ENCODE results near the gene EHD1. TPM values are rescaled to one million over a fixed set of nuclear protein-coding genes. Genes with fewer than 3 reads are reported as not detected.

The EHD1 gene
- total and polyA plus RNA-seq, 9 of the 15 experiments (the other 6 are each of a cell fraction or from before 2014, with no cell fraction given) = 0.46 to 65.0 (median 16.4) TPM

- TF ChIP-seq HDAC8 (tag; IDR thresholded peaks at IDR 0.05) (no peak), BRD4 (IDR thresholded peaks at IDR 0.05) (no peak), SIRT6 (IDR thresholded peaks at IDR 0.05; ENCODE audit: low read depth, low read length) (no peak), SP1 (CRISPR knock-in tag; IDR thresholded peaks at IDR 0.05) (no peak), ZZZ3 (IDR thresholded peaks at IDR 0.05) (no peak), POLR2A (conservative IDR thresholded peaks at IDR 0.05) (no peak), ZNF57 (CRISPR knock-in tag; IDR thresholded peaks at IDR 0.05) (no peak), RAD51 (IDR thresholded peaks at IDR 0.05; ENCODE audit: borderline replicate concordance, low read depth) (no peak), HINFP (tag; conservative IDR thresholded peaks at IDR 0.05; ENCODE audit: low read depth) (no peak), IRF9 (tag; IDR thresholded peaks at IDR 0.05) (no peak), ZNF347 (CRISPR knock-in tag; IDR thresholded peaks at IDR 0.05; ENCODE audit: low read depth) (no peak), HNRNPH1 (optimal IDR thresholded peaks at IDR 0.05; ENCODE audit: low read depth, low read length) (no peak), POLR2B (IDR thresholded peaks at IDR 0.05; ENCODE audit: low read depth, partially characterized antibody) (no peak), BACH1 (tag; IDR thresholded peaks at IDR 0.05) (no peak), CGGBP1 (CRISPR knock-in tag; IDR thresholded peaks at IDR 0.05) (no peak), EHMT2 (IDR thresholded peaks at IDR 0.05) (peak; percentile 71; the same call in 1 of the 2 replicates), CBFA2T3 (IDR thresholded peaks at IDR 0.05) (peak; percentile 88), SRSF1 (IDR thresholded peaks at IDR 0.05; ENCODE audit: low read depth, low read length) (no peak), TAF9B (IDR thresholded peaks at IDR 0.05; ENCODE audit: partially characterized antibody) (no peak)
Observed at GRCh38 chr11:64870176-64870892, 8.1 kb downstream of the EHD1 start (continued).

Data from K562 (cell line).